Neural cell (in vitro differentiated cells): ENCODE data around the gene LRRTM2. TPM values are rescaled to one million over a fixed set of nuclear protein-coding genes. Genes with fewer than 3 reads are reported as not detected.
A peak's percentile ranks its signal among the peaks of the same experiment; 100 is the strongest.

ENCODE experiments used
- H2AFZ ChIP-seq: fragments of 200-600, 300-800 bp; sonication (generic), shearing (Covaris generic); 2 replicates; pipeline ENCODE4 v1.6.0; 2014; ENCODE audit warnings: low read depth, mild to moderate bottlenecking, antibody characterized with exemption, low read length, moderate library complexity
- H3F3A ChIP-seq: fragments of 200-600 bp; shearing (Covaris generic); 2 replicates; pipeline ENCODE4 v1.6.1; 2016; ENCODE audit warnings: mild to moderate bottlenecking, moderate library complexity, mixed read lengths, antibody characterized with exemption, low read length; ENCODE audit not compliant: insufficient read depth, poor library complexity, severe bottlenecking
- H3K27ac ChIP-seq: fragments of 200-600, 300-800 bp; sonication (generic), shearing (Covaris generic); 2 replicates; pipeline ENCODE4 v1.5.1; 2014; ENCODE audit warnings: mild to moderate bottlenecking, low read length, moderate library complexity
- H3K27me3 ChIP-seq: fragments of 300-800, 200-600 bp; sonication (generic), shearing (Covaris generic); 2 replicates; pipeline ENCODE4 v1.6.0; 2014; ENCODE audit warnings: mild to moderate bottlenecking, low read depth, low read length, moderate library complexity; ENCODE audit not compliant: insufficient read depth
- H3K36me3 ChIP-seq: fragments of 300-800, 200-600 bp; sonication (generic), shearing (Covaris generic); 2 replicates; pipeline ENCODE4 v1.5.1; 2014; ENCODE audit warnings: mild to moderate bottlenecking, antibody characterized with exemption, low read length, moderate library complexity; ENCODE audit not compliant: insufficient read depth
- H3K4me2 ChIP-seq: fragments of 300-800, 200-600 bp; sonication (generic), shearing (Covaris generic); 2 replicates; pipeline ENCODE4 v1.6.0; 2014; ENCODE audit warnings: mild to moderate bottlenecking, low read length
- H3K4me3 ChIP-seq: fragments of 300-800, 200-600 bp; sonication (generic), shearing (Covaris generic); 2 replicates; pipeline ENCODE4 v1.5.1; 2014; ENCODE audit warnings: mild to moderate bottlenecking, low read length, moderate library complexity
- H3K79me2 ChIP-seq: fragments of 200-600 bp; shearing (Covaris generic); replicated peaks from 2 replicates; pipeline ENCODE4 v1.6.0; 2014; ENCODE audit warnings: mild to moderate bottlenecking, low read length, moderate library complexity; ENCODE audit not compliant: insufficient read depth
- H3K9ac ChIP-seq: fragments of 300-800, 200-600 bp; sonication (generic), shearing (Covaris generic); 2 replicates; pipeline ENCODE4 v1.6.1; 2016; ENCODE audit warnings: mild to moderate bottlenecking, low read length, mixed read lengths
- H3K9me2 ChIP-seq: fragments of 200-600 bp; shearing (Covaris generic); 2 replicates; pipeline ENCODE4 v1.6.1; 2016; ENCODE audit warnings: mild to moderate bottlenecking, low read length, mixed read lengths; ENCODE audit not compliant: insufficient read depth
- H3K9me3 ChIP-seq: fragments of 200-600, 300-800 bp; sonication (generic), shearing (Covaris generic); 2 replicates; pipeline ENCODE4 v1.6.1; 2016; ENCODE audit warnings: mild to moderate bottlenecking, mixed run types, low read length, moderate library complexity, mixed read lengths
- H4K20me1 ChIP-seq: fragments of 200-600 bp; shearing (Covaris generic); 2 replicates; pipeline ENCODE4 v1.6.1; 2016; ENCODE audit warnings: mild to moderate bottlenecking, mixed run types; ENCODE audit not compliant: insufficient read depth
- EP300 ChIP-seq: fragments of 450-650 bp; conservative IDR thresholded peaks from 2 replicates; pipeline ENCODE4 v1.6.1; 2014; ENCODE audit warnings: antibody characterized with exemption, mild to moderate bottlenecking, moderate library complexity; ENCODE audit not compliant: poor library complexity, severe bottlenecking
- EZH2 ChIP-seq: fragments of 200-600, 300-800 bp; shearing (Covaris generic), sonication (generic); IDR thresholded peaks from 2 replicates; pipeline ENCODE4 v1.6.1; 2014; ENCODE audit warnings: antibody characterized with exemption, low read length, borderline replicate concordance, mild to moderate bottlenecking; ENCODE audit not compliant: insufficient read depth, poor library complexity, severe bottlenecking
- MXI1 ChIP-seq: fragments of 450-650 bp; conservative IDR thresholded peaks from 2 replicates; pipeline ENCODE4 v1.6.1; 2014; ENCODE audit warnings: antibody characterized with exemption, mild to moderate bottlenecking; ENCODE audit not compliant: poor library complexity, severe bottlenecking
- POLR2AphosphoS5 ChIP-seq: IDR thresholded peaks from 2 replicates; pipeline ENCODE4 v1.6.1; 2012
- RAD21 ChIP-seq: fragments of 450-650 bp; conservative IDR thresholded peaks from 2 replicates; pipeline ENCODE4 v1.6.1; 2014; ENCODE audit warnings: antibody characterized with exemption, mild to moderate bottlenecking, moderate library complexity
- SMC3 ChIP-seq: fragments of 450-650 bp; conservative IDR thresholded peaks from 2 replicates; pipeline ENCODE4 v1.6.1; 2014; ENCODE audit warnings: antibody characterized with exemption, mild to moderate bottlenecking, moderate library complexity; ENCODE audit not compliant: poor library complexity
- TAF1 ChIP-seq: IDR thresholded peaks from 2 replicates; pipeline ENCODE4 v1.6.1; 2012; ENCODE audit warnings: low read depth
- polyA plus RNA-seq: library from polyadenylated mRNA; depleted of rRNA; stranded (reverse); fragments of >200 nt; gene quantifications from 2 replicates; pipeline ENCODE4 v1.2.3, GENCODE V29; 2014
- TF ChIP-seq, protein P1 (sequence below): IDR thresholded peaks from 2 replicates; pipeline ENCODE4 v1.6.1; 2012; ENCODE audit warnings: borderline replicate concordance
- TF ChIP-seq, protein P2 (sequence below): fragments of 450-650 bp; IDR thresholded peaks from 2 replicates; pipeline ENCODE4 v1.5.1; 2014; ENCODE audit warnings: antibody characterized with exemption, mild to moderate bottlenecking, moderate library complexity; ENCODE audit not compliant: poor library complexity, severe bottlenecking

LRRTM2 gene
- polyA plus RNA-seq, 1 donor from 2014 or later, result 5.9 TPM

DNA sequence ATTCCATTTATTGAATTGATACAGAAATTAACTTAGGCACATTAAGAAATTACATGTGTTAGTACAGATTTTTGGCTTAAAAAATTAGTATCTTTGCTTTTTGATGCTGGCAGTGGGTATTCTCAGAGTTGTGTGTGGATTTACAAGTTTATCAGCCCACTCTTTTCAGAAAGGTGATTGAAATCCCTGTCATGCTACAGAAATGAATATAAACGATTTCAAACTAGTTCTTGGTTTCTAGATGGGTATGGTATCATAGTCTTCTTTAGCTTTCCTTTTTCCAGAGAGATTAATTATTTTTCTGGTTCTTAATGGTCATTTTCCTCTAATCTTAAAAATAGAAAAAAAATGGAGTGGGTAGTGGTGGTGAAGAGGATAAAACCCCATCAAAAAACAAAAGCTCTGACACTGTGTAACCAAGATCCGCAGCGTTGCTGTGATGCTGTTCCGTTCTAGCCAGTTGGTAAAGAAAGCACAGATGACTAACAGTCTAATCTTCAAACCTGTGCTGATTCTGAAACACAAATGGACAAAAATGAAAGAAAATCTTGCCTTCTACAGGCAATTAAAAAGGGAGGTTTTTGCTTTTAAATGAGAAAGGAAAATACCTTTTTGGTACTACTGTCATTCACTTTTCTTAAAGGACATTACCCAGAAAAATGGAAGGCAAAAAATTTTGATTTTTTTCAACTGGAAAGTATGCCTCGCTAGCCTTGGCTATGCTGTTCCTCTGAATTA lies 5.2 kb downstream of the LRRTM2 start:
- Histone ChIP-seq H3K36me3 (no peaks in the 10 kb centered on the region), H3K27ac (peak overlapping the region; percentile 44), H3K9ac (peak overlapping the region; percentile 48), H2AFZ (no peak overlapping the region), H3K4me3 (peak overlapping the region; percentile 66), H3K4me2 (peak overlapping the region; percentile 90), H3K9me3 (no peaks in the 10 kb centered on the region), H3F3A (no peaks in the 10 kb centered on the region), H3K27me3 (no peaks in the 10 kb centered on the region), H3K9me2 (no peaks in the 10 kb centered on the region), H4K20me1 (no peaks in the 10 kb centered on the region), H3K79me2 (peaks cover 45% of the 10 kb centered on the region)
- TF ChIP-seq, protein P1, sequence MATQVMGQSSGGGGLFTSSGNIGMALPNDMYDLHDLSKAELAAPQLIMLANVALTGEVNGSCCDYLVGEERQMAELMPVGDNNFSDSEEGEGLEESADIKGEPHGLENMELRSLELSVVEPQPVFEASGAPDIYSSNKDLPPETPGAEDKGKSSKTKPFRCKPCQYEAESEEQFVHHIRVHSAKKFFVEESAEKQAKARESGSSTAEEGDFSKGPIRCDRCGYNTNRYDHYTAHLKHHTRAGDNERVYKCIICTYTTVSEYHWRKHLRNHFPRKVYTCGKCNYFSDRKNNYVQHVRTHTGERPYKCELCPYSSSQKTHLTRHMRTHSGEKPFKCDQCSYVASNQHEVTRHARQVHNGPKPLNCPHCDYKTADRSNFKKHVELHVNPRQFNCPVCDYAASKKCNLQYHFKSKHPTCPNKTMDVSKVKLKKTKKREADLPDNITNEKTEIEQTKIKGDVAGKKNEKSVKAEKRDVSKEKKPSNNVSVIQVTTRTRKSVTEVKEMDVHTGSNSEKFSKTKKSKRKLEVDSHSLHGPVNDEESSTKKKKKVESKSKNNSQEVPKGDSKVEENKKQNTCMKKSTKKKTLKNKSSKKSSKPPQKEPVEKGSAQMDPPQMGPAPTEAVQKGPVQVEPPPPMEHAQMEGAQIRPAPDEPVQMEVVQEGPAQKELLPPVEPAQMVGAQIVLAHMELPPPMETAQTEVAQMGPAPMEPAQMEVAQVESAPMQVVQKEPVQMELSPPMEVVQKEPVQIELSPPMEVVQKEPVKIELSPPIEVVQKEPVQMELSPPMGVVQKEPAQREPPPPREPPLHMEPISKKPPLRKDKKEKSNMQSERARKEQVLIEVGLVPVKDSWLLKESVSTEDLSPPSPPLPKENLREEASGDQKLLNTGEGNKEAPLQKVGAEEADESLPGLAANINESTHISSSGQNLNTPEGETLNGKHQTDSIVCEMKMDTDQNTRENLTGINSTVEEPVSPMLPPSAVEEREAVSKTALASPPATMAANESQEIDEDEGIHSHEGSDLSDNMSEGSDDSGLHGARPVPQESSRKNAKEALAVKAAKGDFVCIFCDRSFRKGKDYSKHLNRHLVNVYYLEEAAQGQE, result no peak
- no peak for TF ChIP-seq TAF1
- no peak for TF ChIP-seq SMC3
- TF ChIP-seq RAD21, result no peak
- TF ChIP-seq POLR2AphosphoS5, result no peak
- no peak for TF ChIP-seq MXI1
- TF ChIP-seq EZH2, result no peak
- TF ChIP-seq, protein P2, sequence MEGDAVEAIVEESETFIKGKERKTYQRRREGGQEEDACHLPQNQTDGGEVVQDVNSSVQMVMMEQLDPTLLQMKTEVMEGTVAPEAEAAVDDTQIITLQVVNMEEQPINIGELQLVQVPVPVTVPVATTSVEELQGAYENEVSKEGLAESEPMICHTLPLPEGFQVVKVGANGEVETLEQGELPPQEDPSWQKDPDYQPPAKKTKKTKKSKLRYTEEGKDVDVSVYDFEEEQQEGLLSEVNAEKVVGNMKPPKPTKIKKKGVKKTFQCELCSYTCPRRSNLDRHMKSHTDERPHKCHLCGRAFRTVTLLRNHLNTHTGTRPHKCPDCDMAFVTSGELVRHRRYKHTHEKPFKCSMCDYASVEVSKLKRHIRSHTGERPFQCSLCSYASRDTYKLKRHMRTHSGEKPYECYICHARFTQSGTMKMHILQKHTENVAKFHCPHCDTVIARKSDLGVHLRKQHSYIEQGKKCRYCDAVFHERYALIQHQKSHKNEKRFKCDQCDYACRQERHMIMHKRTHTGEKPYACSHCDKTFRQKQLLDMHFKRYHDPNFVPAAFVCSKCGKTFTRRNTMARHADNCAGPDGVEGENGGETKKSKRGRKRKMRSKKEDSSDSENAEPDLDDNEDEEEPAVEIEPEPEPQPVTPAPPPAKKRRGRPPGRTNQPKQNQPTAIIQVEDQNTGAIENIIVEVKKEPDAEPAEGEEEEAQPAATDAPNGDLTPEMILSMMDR, result no peak
- no peak for TF ChIP-seq EP300

DNA sequence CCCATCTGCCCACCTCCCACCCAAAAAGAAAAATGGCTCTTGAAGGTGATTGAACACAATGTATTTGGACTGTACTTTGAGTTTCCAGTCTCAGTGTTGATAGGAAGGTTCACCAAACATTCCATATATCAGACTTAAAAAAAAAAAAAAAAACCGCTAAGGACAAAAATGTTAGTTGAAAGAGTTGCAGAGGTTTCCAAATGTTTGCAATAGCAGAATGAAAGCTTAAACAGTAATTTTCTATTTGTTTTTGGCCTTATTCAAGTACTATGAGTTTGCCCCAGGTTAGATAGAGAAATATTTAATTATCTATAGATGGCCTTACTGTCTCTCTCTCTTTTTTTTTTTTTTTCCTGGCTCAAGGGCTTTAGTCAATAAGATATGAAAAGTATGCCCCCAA lies 6.1 kb downstream of the LRRTM2 start:
- Histone ChIP-seq H3K9ac (no peak overlapping the region), H3K4me2 (peak overlapping the region; percentile 90), H3K36me3 (peaks cover 3% of the 10 kb centered on the region), H3K9me2 (no peaks in the 10 kb centered on the region), H3K79me2 (peaks cover 41% of the 10 kb centered on the region), H3F3A (no peaks in the 10 kb centered on the region), H2AFZ (no peak overlapping the region), H3K4me3 (peak overlapping the region; percentile 66), H3K27ac (no peak overlapping the region), H4K20me1 (no peaks in the 10 kb centered on the region), H3K27me3 (no peaks in the 10 kb centered on the region), H3K9me3 (no peaks in the 10 kb centered on the region)
- no peak for TF ChIP-seq POLR2AphosphoS5
- TF ChIP-seq MXI1, result no peak
- TF ChIP-seq SMC3, result no peak
- TF ChIP-seq RAD21, result no peak
- TF ChIP-seq, protein P1, result no peak
- TF ChIP-seq EP300, result no peak
- TF ChIP-seq, protein P2, result no peak
- no peak for TF ChIP-seq EZH2
